LHCN-M2 (cell line): ENCODE results near the gene PYGB. TPM values are rescaled to one million over a fixed set of nuclear protein-coding genes. Genes with fewer than 3 reads are reported as not detected.
"Not testable (repeated sequence)": the region's sequence is repeated elsewhere in the genome, so short reads cannot be mapped to it uniquely, and the experiment has no call there.

Experiments
- DNase-seq: peaks from one replicate; pipeline ENCODE4 v3.0.0-alpha.2; 2012; ENCODE audit warnings: low read depth
- total RNA-seq: library from RNA; depleted of rRNA; stranded (reverse); fragments of >200 nt; gene quantifications from 2 replicates; pipeline ENCODE4 v1.2.3, GENCODE V29; 2014

PYGB gene
- total RNA-seq, 1 experiment from 2014 or later: 149 TPM

- no peak for DNase-seq
These were observed 65.7 kb downstream of the PYGB start for GRCh38 chr20:25313593-25313992.

- DNase-seq: no peak
These were observed 66.9 kb downstream of the PYGB start for GRCh38 chr20:25314497-25315417.

- peak; percentile 41 for DNase-seq
These were observed 67.7 kb downstream of the PYGB start for GRCh38 chr20:25315418-25316210.

- DNase-seq: no peak
These were observed 68.8 kb downstream of the PYGB start for GRCh38 chr20:25316506-25317190.

GRCh38 chr20:25317351-25318075 is 69.6 kb downstream of the PYGB start:
- DNase-seq: no peak

- no peak for DNase-seq
These were observed 70.8 kb downstream of the PYGB start for GRCh38 chr20:25318471-25319240.

- DNase-seq: no peak
These were observed 71.6 kb downstream of the PYGB start for GRCh38 chr20:25319241-25320034.

- DNase-seq: no peak
These were observed 72.3 kb downstream of the PYGB start for GRCh38 chr20:25320035-25320800.

- DNase-seq: no peak
These were observed 73.5 kb downstream of the PYGB start for GRCh38 chr20:25321262-25321831.

GRCh38 chr20:25321991-25322390 is 74.1 kb downstream of the PYGB start:
- no peak for DNase-seq

- DNase-seq: no peak
These were observed 75.8 kb downstream of the PYGB start for GRCh38 chr20:25323496-25324246.

GRCh38 chr20:25324412-25324811 is 76.5 kb downstream of the PYGB start:
- DNase-seq: no peak

- DNase-seq: no peak
These were observed 77.2 kb downstream of the PYGB start for GRCh38 chr20:25325073-25325472.

- DNase-seq: no peak
These were observed 78.1 kb downstream of the PYGB start for GRCh38 chr20:25325997-25326396.

GRCh38 chr20:25327521-25328235 is 79.8 kb downstream of the PYGB start:
- no peak for DNase-seq

GRCh38 chr20:25328954-25329498 is 81.1 kb downstream of the PYGB start:
- DNase-seq: no peak

GRCh38 chr20:25334972-25335371 is 87.1 kb downstream of the PYGB start:
- DNase-seq: not testable (repeated sequence)
